HG03025 (cell line): ENCODE measurements around the gene ANTXRL.
"Not testable (repeated sequence)": the region's sequence is repeated elsewhere in the genome, so short reads cannot be mapped to it uniquely, and the experiment has no call there.

Experiments
- ATAC-seq: cut with Tn5 transposase; IDR thresholded peaks from one replicate; pipeline ENCODE4 v1.9.1; 2021; ENCODE audit warnings: mild to moderate bottlenecking, moderate library complexity; ENCODE audit not compliant: unreplicated experiment, low FRiP score

ANTXRL gene

GRCh38 chr10:46323176-46323575 is 36.4 kb downstream of the ANTXRL start:
- no peak for ATAC-seq

GRCh38 chr10:46325021-46325420 is 38.2 kb downstream of the ANTXRL start:
- no peak for ATAC-seq

GRCh38 chr10:46326066-46326465 is 39.3 kb downstream of the ANTXRL start:
- ATAC-seq, result no peak

GRCh38 chr10:46326971-46327370 is 40.2 kb downstream of the ANTXRL start:
- no peak for ATAC-seq

- ATAC-seq, result no peak
Observed at GRCh38 chr10:46327685-46328084, 40.9 kb downstream of the ANTXRL start.

- ATAC-seq, result no peak
Observed at GRCh38 chr10:46328853-46329689, 42.3 kb downstream of the ANTXRL start.

GRCh38 chr10:46329690-46330016 is 42.9 kb downstream of the ANTXRL start:
- ATAC-seq, result no peak

- no peak for ATAC-seq
Observed at GRCh38 chr10:46330894-46331293, 44.1 kb downstream of the ANTXRL start.

- not testable (repeated sequence) for ATAC-seq
Observed at GRCh38 chr10:46365484-46365883, 78.7 kb downstream of the ANTXRL start.

- not testable (repeated sequence) for ATAC-seq
Observed at GRCh38 chr10:46367209-46367608, 80.4 kb downstream of the ANTXRL start.

- ATAC-seq, result not testable (repeated sequence)
Observed at GRCh38 chr10:46367666-46368240, 81.0 kb downstream of the ANTXRL start.

- not testable (repeated sequence) for ATAC-seq
Observed at GRCh38 chr10:46368956-46369355, 82.2 kb downstream of the ANTXRL start.

GRCh38 chr10:46374410-46374809 is 87.6 kb downstream of the ANTXRL start:
- not testable (repeated sequence) for ATAC-seq

GRCh38 chr10:46375406-46375805 is 88.6 kb downstream of the ANTXRL start, which contains the start of gene ANXA8L1:
TSS of gene ANXA8L1 (plus strand) at chr10:46375776. CDS start at chr10:46375852, 76 bp downstream.
- not testable (repeated sequence) for ATAC-seq

GRCh38 chr10:46377022-46377421 is 90.2 kb downstream of the ANTXRL start:
- ATAC-seq, result not testable (repeated sequence)

- ATAC-seq, result not testable (repeated sequence)
Observed at GRCh38 chr10:46377651-46378050, 90.9 kb downstream of the ANTXRL start.

- not testable (repeated sequence) for ATAC-seq
Observed at GRCh38 chr10:46378108-46378507, 91.3 kb downstream of the ANTXRL start.

GRCh38 chr10:46379233-46379848 is 92.5 kb downstream of the ANTXRL start:
- not testable (repeated sequence) for ATAC-seq
